GM12892 (cell line): Measurements from ENCODE around the gene IFNA10.

ENCODE experiments used
- POLR2A ChIP-seq: IDR thresholded peaks from 2 replicates; pipeline ENCODE4 v1.6.1; 2011; ENCODE audit warnings: low read depth, low read length, control low read depth
- POLR2AphosphoS5 ChIP-seq: IDR thresholded peaks from 2 replicates; pipeline ENCODE4 v1.6.1; 2011; ENCODE audit warnings: low read depth, low read length, control low read depth

DNA sequence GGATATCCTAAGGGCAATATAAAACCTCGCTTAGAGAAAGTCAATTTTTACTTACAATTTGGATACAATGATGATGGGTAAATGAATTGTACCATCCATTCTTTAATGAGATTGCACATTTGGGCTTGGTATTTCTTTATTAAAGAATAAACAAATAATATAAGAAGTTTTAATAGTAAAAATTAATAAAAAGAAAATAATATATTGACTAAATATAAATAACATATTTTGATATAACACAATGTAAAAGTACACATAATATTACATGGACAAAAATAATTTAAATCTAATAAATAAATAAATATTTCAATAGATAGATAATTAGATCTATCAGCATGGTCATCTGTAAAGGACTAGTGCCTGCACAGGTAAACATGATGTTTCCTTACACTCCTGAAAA is 41.4 kb downstream of the IFNA10 start:
- TF ChIP-seq POLR2AphosphoS5 (no peak), POLR2A (no peak)
